ENCODE results near the gene KCTD16. TPM values are rescaled to one million over a fixed set of nuclear protein-coding genes. Genes with fewer than 3 reads are reported as not detected.

The KCTD16 gene
- polyA plus RNA-seq, 2 of the 4 experiments (the other 2 are of a cell fraction): 0.10 to 0.32 TPM

- TF ChIP-seq HMGXB4 (CRISPR knock-in tag; IDR thresholded peaks at IDR 0.05; ENCODE audit: borderline replicate concordance): no peak
These were observed 41.8 kb upstream of the KCTD16 start (continued) for GRCh38 chr5:144128844-144129243.

- Histone ChIP-seq H3K4me2 (no peak overlapping the region), H3K27ac (no peak overlapping the region), H3K4me1 (no peaks in the 10 kb centered on the region), H3K9me3 (no peaks in the 10 kb centered on the region), H3K4me3 (no peak overlapping the region)
- TF ChIP-seq CHD4 (IDR thresholded peaks at IDR 0.05; ENCODE audit: borderline replicate concordance) (no peak), SMC3 (IDR thresholded peaks at IDR 0.05) (no peak), HMGXB4 (CRISPR knock-in tag; IDR thresholded peaks at IDR 0.05; ENCODE audit: borderline replicate concordance) (no peak), MAZ (IDR thresholded peaks at IDR 0.05; ENCODE audit: borderline replicate concordance, low read depth, low read length) (no peak), NR3C1 (IDR thresholded peaks at IDR 0.05) (no peak), HEYL (CRISPR knock-in tag; IDR thresholded peaks at IDR 0.05) (no peak), ZFP36 (IDR thresholded peaks at IDR 0.05; ENCODE audit: borderline replicate concordance, partially characterized antibody) (no peak), ELK1 (IDR thresholded peaks at IDR 0.05; ENCODE audit: low read depth, low read length) (0 out of 2 replicates have a peak, but pooled peaks have one; percentile 12)
- POLR2A ChIA-PET: no interaction called here
- 59% methylated on average over 4 of the region's 4 CpGs for WGBS (ENCODE audit: missing lambda C conversion rate)
- ATAC-seq (no peak), FAIRE-seq (no peak), DNase-seq (ENCODE audit: low read depth in 1 of 2, low spot score in 1 of 2) (no peak)
- CTCF ChIA-PET: interaction anchor here (5.0 kb wide), 1 partner anchor 12 kb away, joined by 37 read pairs; no protein-coding TSS in a partner anchor
These were observed 40.4 kb upstream of the KCTD16 start for GRCh38 chr5:144130306-144130705.

- no peak for ATAC-seq
- CTCF ChIA-PET: interaction anchor here (0.7 to 5.0 kb wide), 2 partner anchors 11 to 24 kb away, joined by 3 to 37 read pairs; no protein-coding TSS in a partner anchor
- H3K27ac ChIP-seq: no peak overlapping the region
- no peak for FAIRE-seq
- H3K9me3 ChIP-seq: no peaks in the 10 kb centered on the region
- no peak overlapping the region for H3K4me2 ChIP-seq
- POLR2A ChIA-PET: no interaction called here
- H3K4me1 ChIP-seq: no peaks in the 10 kb centered on the region
- WGBS (ENCODE audit: missing lambda C conversion rate): 66% methylated on average over 4 of the region's 4 CpGs
- no peak overlapping the region for H3K4me3 ChIP-seq
- TF ChIP-seq PHF8 (IDR thresholded peaks at IDR 0.05; ENCODE audit: borderline replicate concordance, low read depth) (no peak), FOSB (CRISPR knock-in tag; IDR thresholded peaks at IDR 0.05) (no peak), RFX5 (IDR thresholded peaks at IDR 0.05) (no peak), FOSL2 (IDR thresholded peaks at IDR 0.05) (no peak), FOSL2 (CRISPR knock-in tag; IDR thresholded peaks at IDR 0.05) (no peak), MAFK (IDR thresholded peaks at IDR 0.05; ENCODE audit: partially characterized antibody) (no peak), MYC (IDR thresholded peaks at IDR 0.05; ENCODE audit: borderline replicate concordance, low read length) (no peak), NFE2L2 (conservative IDR thresholded peaks at IDR 0.05; ENCODE audit: low read length) (no peak), ELK1 (IDR thresholded peaks at IDR 0.05; ENCODE audit: low read depth, low read length) (no peak)
- DNase-seq (ENCODE audit: low read depth in 1 of 2, low spot score in 1 of 2): no peak
These were observed 39.4 kb upstream of the KCTD16 start for GRCh38 chr5:144131261-144131660.
